Naive thymus-derived CD8-positive, alpha-beta T cell (primary cell): ENCODE data around the gene PRG3. TPM values are rescaled to one million over a fixed set of nuclear protein-coding genes. Genes with fewer than 3 reads are reported as not detected.
A peak's percentile ranks its signal among the peaks of the same experiment; 100 is the strongest.

ENCODE experiments used
- ATAC-seq, 2 donors: fragments of 150-1000 bp; cut with Tn5 transposase in 1 of 2; sonication (Bioruptor Pico), chemical (Tn5 transposase) in 1 of 2; 1 replicate in 1 of 2; 2 replicates in 1 of 2; pipeline ENCODE4 v1.10.0; 2021; ENCODE audit warnings: mild to moderate bottlenecking in 2 of 2, moderate library complexity in 2 of 2
- POLR2A ChIA-PET: fragments of 350-600 bp; sonication (Branson Sonifier 250); formaldehyde crosslinking; loops from one replicate; lab custom pipeline; 2021; ENCODE audit warnings: antibody characterized with exemption; lab: Charles Lee
- DNase-seq, 10 donors: peaks; one replicate each; pipeline versions ENCODE4 v3.0.0 to v3.0.0-alpha.2; 2020 to 2022
- H3K27ac Mint-ChIP-seq, 10 donors: one replicate each; pipeline ENCODE4 v1.8.0; 2020 to 2022; ENCODE audit warnings: mild to moderate bottlenecking in 10 of 10, mixed read lengths in 10 of 10, moderate library complexity in 4 of 10, inconsistent platforms in 1 of 10
- H3K27me3 Mint-ChIP-seq, 5 donors: one replicate each; pipeline ENCODE4 v1.8.0; 2021 to 2022; ENCODE audit warnings: mixed read lengths in 5 of 5
- H3K36me3 Mint-ChIP-seq, 3 donors: one replicate each; pipeline ENCODE4 v1.8.0; 2020 to 2022; ENCODE audit warnings: mixed read lengths in 3 of 3, mild to moderate bottlenecking in 2 of 3, inconsistent platforms in 1 of 3
- H3K4me1 Mint-ChIP-seq, 4 donors: one replicate each; pipeline ENCODE4 v1.8.0; 2021 to 2022; ENCODE audit warnings: mixed read lengths in 4 of 4
- H3K4me3 Mint-ChIP-seq, 10 donors: one replicate each; pipeline ENCODE4 v1.8.0; 2020 to 2022; ENCODE audit warnings: mild to moderate bottlenecking in 10 of 10, mixed read lengths in 10 of 10, moderate library complexity in 6 of 10, inconsistent platforms in 1 of 10
- H3K9me3 Mint-ChIP-seq, 9 donors: one replicate each; pipeline ENCODE4 v1.8.0; 2020 to 2022; ENCODE audit warnings: mixed read lengths in 9 of 9, mild to moderate bottlenecking in 3 of 9, inconsistent platforms in 1 of 9, moderate library complexity in 1 of 9
- polyA plus RNA-seq, 3 donors: library from polyadenylated mRNA; unstranded; fragments of 300-500 nt; fragmentation: Illumina TruSeq; gene quantifications; one replicate each; pipeline ENCODE4 v1.2.3, GENCODE V29; 2021
- total RNA-seq, 8 experiments: library from RNA in 2 of 8; stranded (reverse) in 2 of 8; gene quantifications; one replicate each; pipeline ENCODE4 v1.2.3 and lab custom pipeline; 2021 to 2026

The PRG3 gene
- total and polyA plus RNA-seq, 5 experiments from 2014 or later = not detected

DNA sequence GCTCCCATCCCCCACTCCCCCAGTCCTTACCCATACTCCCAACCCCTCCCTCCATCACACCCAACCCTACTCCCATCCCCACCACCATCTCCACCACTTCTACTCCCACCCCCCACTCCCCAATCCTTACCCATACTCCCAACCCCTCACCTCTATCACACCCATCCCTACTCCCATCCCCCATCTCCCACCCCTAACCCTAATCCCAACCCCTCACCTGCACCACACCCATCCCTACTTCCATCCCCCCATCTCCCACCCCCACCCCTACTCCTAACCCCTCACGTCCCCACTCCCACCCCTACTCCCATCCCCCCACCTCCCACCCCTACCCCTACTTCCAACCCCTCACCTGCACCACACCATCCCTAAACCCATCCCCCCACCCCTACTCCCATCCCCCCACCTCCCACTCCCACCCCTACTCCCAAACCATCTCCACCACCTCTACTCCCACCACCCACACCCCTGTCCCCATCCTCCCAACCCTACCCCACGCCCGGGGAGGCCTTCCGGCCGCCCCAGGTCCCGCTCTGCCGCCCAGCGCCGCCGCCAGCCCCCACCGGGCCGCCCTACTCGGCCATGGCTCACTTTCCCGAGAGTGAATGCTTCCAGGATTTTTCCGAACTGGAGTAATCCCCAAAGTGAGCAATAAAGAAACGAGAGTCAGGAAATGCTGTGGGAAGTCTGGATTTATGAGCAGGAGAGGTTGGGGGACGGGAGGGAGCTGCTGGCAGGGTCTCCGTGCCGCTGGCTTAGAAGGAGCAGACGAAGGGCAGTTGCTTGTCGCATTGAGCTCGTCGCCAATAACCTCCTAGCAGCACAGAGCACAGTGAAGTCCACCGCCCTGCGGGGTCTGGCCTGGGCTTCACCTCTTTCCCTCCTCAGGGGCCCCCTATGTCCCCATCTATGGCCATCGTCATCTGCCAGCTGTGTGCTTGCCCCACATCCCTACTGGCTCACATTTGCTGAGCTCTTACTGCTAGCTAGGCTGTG, 4.6 kb downstream of the PRG3 start:
- POLR2A ChIA-PET = no interaction called here
- no peak for DNase-seq
- Mint-ChIP-seq H3K36me3 (no peaks in the 10 kb centered on the region), H3K9me3 (peaks cover 0 to 2% (median 0%) of the 10 kb centered on the region in 9 donors), H3K27ac (no peak overlapping the region), H3K27me3 (peaks cover 6 to 27% (median 15%) of the 10 kb centered on the region in 5 donors), H3K4me3 (no peak overlapping the region), H3K4me1 (no peaks in the 10 kb centered on the region)
- ATAC-seq = no peak

DNA sequence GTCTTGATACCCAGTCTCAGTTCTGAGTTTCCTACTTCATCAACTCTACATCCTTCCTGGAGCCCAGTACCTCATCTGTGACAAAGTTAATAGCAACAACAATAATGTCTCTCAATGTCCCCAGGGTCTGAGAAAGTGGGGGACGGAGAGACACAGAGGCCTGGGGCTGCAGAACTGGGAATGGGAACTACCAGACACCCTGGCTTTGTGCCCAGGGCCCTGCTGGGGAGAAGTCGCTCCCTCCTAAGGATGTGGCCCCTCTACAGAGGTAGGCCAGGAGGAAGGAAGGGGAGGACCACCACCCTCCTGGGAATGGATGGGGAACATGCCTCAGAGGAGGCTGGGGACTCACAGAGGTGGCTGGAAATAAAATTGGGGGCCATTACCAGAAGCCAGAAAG, 5.5 kb downstream of the PRG3 start:
- no peak for ATAC-seq
- peaks cover 6 to 23% (median 15%) of the 10 kb centered on the region in 5 donors for H3K27me3 Mint-ChIP-seq
- peaks cover 0 to 1% (median 0%) of the 10 kb centered on the region in 9 donors for H3K9me3 Mint-ChIP-seq
- no peak overlapping the region for H3K4me3 Mint-ChIP-seq
- no peaks in the 10 kb centered on the region for H3K4me1 Mint-ChIP-seq
- POLR2A ChIA-PET = no interaction called here
- no peak for DNase-seq
- peak overlapping the region in 1 of 10 donors; percentile 72 for H3K27ac Mint-ChIP-seq
- no peaks in the 10 kb centered on the region for H3K36me3 Mint-ChIP-seq

DNA sequence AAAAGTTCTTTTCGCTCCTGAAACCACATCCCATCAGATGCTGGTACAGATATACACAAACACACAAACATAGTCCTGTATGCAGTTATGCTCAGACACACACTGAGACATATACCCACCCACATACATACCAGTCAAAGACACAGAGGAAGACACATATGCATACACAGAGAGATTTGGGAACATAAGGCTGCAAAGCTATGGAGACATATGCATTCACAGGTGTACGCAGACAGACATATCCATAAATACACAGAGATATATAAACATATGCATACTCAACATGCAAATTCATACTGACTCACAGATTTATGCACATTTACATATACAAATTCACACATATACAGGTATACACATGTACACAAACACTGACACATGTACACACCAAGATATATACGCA, 6.0 kb downstream of the PRG3 start:
- Mint-ChIP-seq H3K36me3 (no peaks in the 10 kb centered on the region), H3K4me3 (no peak overlapping the region), H3K27me3 (peaks cover 4 to 22% (median 15%) of the 10 kb centered on the region in 5 donors), H3K9me3 (no peaks in the 10 kb centered on the region), H3K27ac (no peak overlapping the region), H3K4me1 (no peaks in the 10 kb centered on the region)
- no peak for ATAC-seq
- no peak for DNase-seq
- POLR2A ChIA-PET = no interaction called here

DNA sequence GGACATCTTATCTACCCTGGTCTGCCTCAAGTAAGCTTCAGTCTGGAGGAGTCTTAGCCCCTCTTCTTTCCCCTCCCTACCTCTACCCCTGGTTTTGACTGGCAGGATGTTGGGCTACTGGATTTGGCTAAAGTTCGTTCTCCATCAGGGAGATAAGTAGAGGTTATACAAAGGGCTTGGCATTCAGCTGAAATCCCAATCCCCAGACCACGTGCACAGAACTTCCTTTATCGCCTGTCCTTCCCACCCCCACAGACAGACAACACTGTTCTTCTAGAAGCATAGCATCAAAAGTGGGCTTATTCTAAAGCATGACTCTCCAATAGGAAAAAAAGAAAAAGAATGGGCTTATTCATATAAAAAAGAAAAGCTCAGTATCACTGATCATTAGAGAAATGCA, 7.8 kb downstream of the PRG3 start:
- no peaks in the 10 kb centered on the region for H3K36me3 Mint-ChIP-seq
- no peak for DNase-seq
- H3K4me1 Mint-ChIP-seq = no peaks in the 10 kb centered on the region
- H3K9me3 Mint-ChIP-seq = no peaks in the 10 kb centered on the region
- H3K4me3 Mint-ChIP-seq = no peak overlapping the region
- H3K27ac Mint-ChIP-seq = no peak overlapping the region
- H3K27me3 Mint-ChIP-seq = peaks cover 3 to 15% (median 11%) of the 10 kb centered on the region in 5 donors
- ATAC-seq = no peak
- POLR2A ChIA-PET = no interaction called here

DNA sequence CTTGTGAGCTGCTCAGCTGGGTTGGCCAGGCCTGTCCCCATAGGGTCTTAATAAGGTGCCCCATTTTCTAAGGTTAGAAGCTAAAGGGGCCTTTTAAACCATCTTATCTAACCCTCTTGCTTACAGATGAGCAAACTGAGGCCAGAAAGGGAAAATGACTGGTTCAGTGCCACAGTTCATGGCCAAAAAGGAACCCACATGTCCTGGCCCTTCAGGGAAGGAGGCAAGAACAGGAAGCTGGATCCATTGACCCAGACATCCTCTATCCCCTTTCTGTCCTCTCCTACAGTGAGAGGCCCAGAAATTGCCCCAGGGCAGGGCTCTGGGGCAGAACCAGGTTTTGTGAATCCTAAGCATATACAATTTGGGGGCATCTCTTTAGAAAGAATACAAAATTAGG, 10.0 kb downstream of the PRG3 start:
- DNase-seq = no peak
- peaks cover 0 to 2% (median 0%) of the 10 kb centered on the region in 5 donors for H3K27me3 Mint-ChIP-seq
- POLR2A ChIA-PET = no interaction called here
- H3K27ac Mint-ChIP-seq = no peak overlapping the region
- H3K36me3 Mint-ChIP-seq = no peaks in the 10 kb centered on the region
- H3K4me3 Mint-ChIP-seq = no peak overlapping the region
- H3K4me1 Mint-ChIP-seq = no peaks in the 10 kb centered on the region
- ATAC-seq = no peak
- no peaks in the 10 kb centered on the region for H3K9me3 Mint-ChIP-seq

DNA sequence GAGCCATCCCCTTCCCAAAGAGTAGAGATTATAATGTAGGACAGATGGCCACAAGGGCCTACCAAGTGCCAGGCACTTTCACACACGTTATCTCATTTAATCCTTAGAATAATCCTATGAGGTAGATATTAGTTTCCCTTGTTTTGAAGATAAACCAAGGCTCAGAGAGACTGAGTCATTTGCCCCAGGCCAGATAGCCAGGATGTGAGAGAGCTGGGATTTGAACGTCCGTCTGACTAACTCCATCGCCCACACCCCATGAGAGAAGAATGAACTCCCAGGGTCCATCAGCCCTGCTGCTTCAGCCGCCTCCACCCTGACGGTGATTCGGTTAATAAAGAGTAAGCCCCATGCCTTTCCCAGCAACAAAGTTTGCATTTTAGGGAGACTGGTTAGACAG, 10.7 kb downstream of the PRG3 start:
- Mint-ChIP-seq H3K27me3 (peaks cover 0 to 4% (median 0%) of the 10 kb centered on the region in 5 donors), H3K36me3 (no peaks in the 10 kb centered on the region), H3K4me3 (no peak overlapping the region), H3K27ac (no peak overlapping the region), H3K4me1 (no peaks in the 10 kb centered on the region), H3K9me3 (no peaks in the 10 kb centered on the region)
- POLR2A ChIA-PET = no interaction called here
- no peak for DNase-seq
- no peak for ATAC-seq

DNA sequence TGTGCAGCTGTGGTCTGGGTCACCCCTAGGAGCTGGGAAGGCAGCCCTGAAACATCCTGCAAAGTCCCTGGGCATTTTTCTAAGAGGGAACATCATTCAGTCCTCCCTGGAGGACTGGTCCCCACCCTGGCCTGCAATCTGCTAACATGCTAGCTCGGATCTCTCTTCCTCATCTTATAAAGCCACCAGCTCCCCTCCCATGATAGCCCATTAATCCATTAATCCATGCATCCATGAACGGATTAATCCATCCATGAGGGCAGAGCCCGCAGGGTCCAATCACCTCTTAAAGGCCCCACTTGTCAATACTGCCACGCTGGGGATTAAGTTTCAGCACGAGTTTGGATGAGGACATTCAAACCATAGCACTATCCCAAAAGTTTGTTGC, 12.1 kb downstream of the PRG3 start:
- H3K4me1 Mint-ChIP-seq = no peaks in the 10 kb centered on the region
- H3K36me3 Mint-ChIP-seq = no peaks in the 10 kb centered on the region
- peak overlapping the region in 1 of 10 donors; percentile 37 for H3K27ac Mint-ChIP-seq
- H3K9me3 Mint-ChIP-seq = no peaks in the 10 kb centered on the region
- POLR2A ChIA-PET = no interaction called here
- peak overlapping the region in 1 of 10 donors; percentile 29 for H3K4me3 Mint-ChIP-seq
- DNase-seq = no peak
- ATAC-seq = no peak
- H3K27me3 Mint-ChIP-seq = peaks cover 0 to 4% (median 0%) of the 10 kb centered on the region in 5 donors

DNA sequence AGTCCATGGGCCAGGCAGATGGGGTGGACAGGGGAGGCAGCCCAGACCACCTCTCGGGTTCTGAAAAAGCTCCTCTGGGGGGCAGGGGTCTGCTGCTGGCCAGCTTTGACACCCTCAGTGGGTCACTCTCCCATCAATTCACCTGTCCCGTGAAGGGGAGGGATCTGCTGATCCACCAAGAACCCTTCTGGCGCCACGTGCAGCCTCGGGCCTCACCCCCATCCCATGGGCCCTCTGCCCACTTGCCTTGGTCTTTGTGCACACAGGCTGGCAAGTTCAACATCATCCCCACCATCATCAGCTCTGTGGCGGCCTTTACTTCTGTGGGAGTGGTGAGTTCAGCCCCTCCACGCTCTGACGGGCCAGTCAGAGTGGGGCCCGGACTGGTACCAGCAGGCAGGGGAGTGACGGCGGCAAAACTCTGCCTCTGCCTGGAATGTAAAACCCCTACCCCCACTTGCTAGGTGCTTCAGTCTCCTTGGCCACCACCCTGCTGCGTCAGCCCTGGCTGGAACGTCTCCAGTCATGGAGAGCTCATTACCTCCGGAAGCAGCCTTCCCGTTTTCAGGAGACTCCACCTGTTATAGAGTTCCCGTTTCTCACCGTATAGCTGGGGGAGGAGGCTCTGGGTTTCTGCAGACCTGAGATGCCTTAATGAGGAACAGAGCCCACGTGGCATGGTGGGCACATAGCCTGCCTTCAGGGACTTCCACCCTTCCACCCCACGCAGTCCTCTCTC, 12.7 kb downstream of the PRG3 start:
- Mint-ChIP-seq H3K27ac (peak overlapping the region in 2 of 10 donors; percentile 9 to 37), H3K4me3 (peak overlapping the region in 1 of 10 donors; percentile 29), H3K9me3 (peaks cover 0 to 2% (median 0%) of the 10 kb centered on the region in 9 donors), H3K36me3 (no peaks in the 10 kb centered on the region), H3K27me3 (peaks cover 0 to 4% (median 0%) of the 10 kb centered on the region in 5 donors), H3K4me1 (no peaks in the 10 kb centered on the region)
- ATAC-seq (no peak), DNase-seq (no peak)
- POLR2A ChIA-PET = no interaction called here

DNA sequence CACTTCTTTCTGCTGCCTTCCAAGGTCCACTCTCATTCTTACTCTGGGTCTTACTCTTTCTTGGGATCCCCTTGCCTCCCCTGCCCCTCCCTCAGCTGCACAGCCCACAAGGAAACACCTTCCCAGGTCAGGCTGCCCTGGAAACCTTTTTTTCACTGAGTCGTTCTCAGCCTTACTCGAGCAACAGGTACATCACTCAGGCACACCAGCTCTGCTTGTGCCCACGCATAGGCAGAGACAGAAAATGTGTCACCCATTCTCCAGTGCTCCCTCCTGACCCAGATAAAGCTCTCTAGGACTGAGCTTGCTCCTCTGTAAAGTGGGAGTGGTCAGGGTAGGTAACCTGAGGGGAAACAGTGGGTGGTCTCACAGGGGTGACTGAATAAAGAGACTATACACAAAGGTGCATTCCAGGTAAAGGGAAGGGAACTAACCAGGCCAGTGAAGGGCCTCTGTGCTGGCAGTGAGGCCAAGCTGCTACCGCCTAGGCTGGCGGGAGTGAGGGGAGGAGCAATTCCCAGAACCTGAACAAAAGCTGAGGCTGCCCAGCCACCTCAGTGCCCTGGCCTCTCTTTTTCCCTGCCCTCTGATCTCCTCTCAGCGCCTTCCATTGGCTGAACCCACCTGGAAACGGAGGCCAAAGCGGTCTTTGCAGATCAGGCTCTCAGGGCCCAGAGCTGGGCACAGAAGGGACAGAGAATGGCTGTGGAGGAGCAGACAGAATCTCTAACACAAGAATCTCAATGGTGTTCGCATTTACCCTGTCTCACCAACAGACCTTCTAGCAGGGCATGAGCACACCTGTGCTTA, 15.9 kb downstream of the PRG3 start:
- Mint-ChIP-seq H3K36me3 (no peaks in the 10 kb centered on the region), H3K27ac (peak overlapping the region in 1 of 10 donors; percentile 10), H3K4me1 (no peaks in the 10 kb centered on the region), H3K4me3 (no peak overlapping the region), H3K9me3 (peaks cover 0 to 5% (median 0%) of the 10 kb centered on the region in 9 donors), H3K27me3 (peaks cover 3 to 8% (median 5%) of the 10 kb centered on the region in 5 donors)
- DNase-seq = no peak
- no peak for ATAC-seq
- POLR2A ChIA-PET = interaction anchor here (0.6 kb wide), 1 partner anchor 18 kb away, joined by 6 read pairs; no protein-coding TSS in a partner anchor

DNA sequence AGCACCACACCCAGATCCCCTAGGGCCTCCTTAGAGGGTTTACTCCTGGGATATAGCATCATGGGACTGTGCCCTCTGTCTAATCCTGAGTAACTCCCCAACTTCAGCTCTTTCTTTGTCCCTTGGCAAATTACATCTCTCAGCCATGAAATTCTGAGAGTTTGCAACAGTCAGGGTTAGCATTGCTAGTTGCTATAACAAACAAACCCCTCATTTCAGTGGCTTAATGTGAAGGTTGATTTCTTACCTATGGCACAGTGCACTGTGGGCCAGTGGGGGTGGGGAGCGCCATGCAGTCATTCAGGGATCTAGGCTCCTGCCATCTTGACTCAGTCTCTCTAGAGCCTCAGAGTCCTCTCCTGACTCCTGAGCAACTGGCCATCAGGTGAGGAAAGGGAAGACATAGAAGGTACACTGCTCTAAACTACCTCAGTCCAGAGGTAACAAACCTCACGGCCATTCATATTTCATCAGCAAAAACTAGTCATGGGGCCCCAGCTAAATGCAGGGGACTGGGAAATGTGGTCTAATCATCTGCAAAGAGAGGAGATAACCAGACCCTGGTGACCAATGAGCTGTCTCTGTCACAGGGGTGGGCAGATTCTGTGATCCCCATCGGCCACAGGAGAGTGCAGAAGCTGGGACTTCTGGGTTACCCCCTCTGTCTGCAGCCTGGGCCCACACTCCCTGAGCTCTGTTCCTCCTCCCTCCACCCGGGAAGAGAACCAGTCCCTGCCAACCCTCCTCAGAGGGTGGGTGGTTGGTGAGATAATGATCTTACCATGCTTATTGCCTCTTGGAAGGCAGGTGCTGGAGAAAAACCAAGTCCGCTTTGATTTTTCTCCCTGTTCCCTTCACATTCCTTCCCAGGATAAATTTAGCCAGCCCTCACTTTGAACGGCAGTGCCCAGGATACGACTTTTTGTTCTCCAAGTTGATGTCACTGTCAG, 17.5 kb downstream of the PRG3 start:
- ATAC-seq = no peak
- no peaks in the 10 kb centered on the region for H3K36me3 Mint-ChIP-seq
- no peaks in the 10 kb centered on the region for H3K4me1 Mint-ChIP-seq
- H3K27me3 Mint-ChIP-seq = peaks cover 2 to 8% (median 5%) of the 10 kb centered on the region in 5 donors
- peaks cover 0 to 5% (median 0%) of the 10 kb centered on the region in 9 donors for H3K9me3 Mint-ChIP-seq
- no peak overlapping the region for H3K27ac Mint-ChIP-seq
- DNase-seq = no peak
- H3K4me3 Mint-ChIP-seq = no peak overlapping the region
- POLR2A ChIA-PET = no interaction called here

DNA sequence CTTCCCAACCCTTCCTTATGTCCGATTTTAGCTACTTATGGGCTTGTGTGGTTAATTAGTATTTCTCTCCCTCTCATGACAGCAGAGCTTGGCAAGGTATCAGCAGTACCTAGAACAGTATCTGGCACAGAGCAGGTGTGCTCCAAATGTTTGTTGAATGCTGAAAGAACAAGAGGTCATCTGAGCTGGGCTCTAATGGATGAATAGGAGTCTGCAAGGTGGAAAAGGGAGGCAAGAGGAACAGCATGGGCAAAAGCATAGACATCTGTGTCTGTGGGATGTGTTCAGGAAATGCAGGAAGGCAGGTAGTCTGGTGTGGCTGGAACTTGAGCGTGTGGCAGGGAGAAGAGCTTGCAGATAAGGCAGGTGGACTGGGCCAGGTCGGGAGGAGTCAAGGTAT, 19.0 kb downstream of the PRG3 start:
- no peaks in the 10 kb centered on the region for H3K4me1 Mint-ChIP-seq
- POLR2A ChIA-PET = no interaction called here
- H3K9me3 Mint-ChIP-seq = peaks cover 0 to 5% (median 0%) of the 10 kb centered on the region in 9 donors
- ATAC-seq (no peak), DNase-seq (no peak)
- no peaks in the 10 kb centered on the region for H3K36me3 Mint-ChIP-seq
- peak overlapping the region in 1 of 10 donors; percentile 51 for H3K27ac Mint-ChIP-seq
- no peak overlapping the region for H3K4me3 Mint-ChIP-seq
- peaks cover 2 to 8% (median 5%) of the 10 kb centered on the region in 5 donors for H3K27me3 Mint-ChIP-seq
